ENCODE measurements around the gene PSTPIP1.

DNA sequence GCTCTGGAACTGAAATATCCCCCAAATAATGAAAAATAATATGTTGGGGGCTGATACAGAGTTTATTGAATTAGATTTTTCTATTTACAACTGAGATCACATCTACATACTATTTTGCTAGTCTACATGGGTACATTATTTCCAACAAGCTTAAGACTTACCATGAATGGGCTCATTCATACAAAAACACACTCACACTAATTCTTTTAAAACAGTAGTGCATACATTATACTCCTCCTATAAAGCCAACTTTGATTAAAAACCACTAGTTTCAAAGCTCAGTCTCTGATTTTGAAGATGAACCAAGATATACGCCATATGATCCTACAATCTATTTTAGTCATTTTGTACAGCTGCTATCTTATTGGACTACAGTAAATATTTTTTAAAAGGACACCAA lies 51.1 kb downstream of the PSTPIP1 start:
- TF ChIP-seq POLR2A (IDR thresholded peaks at IDR 0.05), result no peak
- TF ChIP-seq, protein P1, sequence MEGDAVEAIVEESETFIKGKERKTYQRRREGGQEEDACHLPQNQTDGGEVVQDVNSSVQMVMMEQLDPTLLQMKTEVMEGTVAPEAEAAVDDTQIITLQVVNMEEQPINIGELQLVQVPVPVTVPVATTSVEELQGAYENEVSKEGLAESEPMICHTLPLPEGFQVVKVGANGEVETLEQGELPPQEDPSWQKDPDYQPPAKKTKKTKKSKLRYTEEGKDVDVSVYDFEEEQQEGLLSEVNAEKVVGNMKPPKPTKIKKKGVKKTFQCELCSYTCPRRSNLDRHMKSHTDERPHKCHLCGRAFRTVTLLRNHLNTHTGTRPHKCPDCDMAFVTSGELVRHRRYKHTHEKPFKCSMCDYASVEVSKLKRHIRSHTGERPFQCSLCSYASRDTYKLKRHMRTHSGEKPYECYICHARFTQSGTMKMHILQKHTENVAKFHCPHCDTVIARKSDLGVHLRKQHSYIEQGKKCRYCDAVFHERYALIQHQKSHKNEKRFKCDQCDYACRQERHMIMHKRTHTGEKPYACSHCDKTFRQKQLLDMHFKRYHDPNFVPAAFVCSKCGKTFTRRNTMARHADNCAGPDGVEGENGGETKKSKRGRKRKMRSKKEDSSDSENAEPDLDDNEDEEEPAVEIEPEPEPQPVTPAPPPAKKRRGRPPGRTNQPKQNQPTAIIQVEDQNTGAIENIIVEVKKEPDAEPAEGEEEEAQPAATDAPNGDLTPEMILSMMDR (IDR thresholded peaks at IDR 0.05), result no peak

All from lower leg skin (tissue), 3 donors.